ENCODE measurements around the gene TUBA4B. TPM values are rescaled to one million over a fixed set of nuclear protein-coding genes. Genes with fewer than 3 reads are reported as not detected.

The TUBA4B gene
- total RNA-seq, 4 donors from 2014 or later: not detected

DNA sequence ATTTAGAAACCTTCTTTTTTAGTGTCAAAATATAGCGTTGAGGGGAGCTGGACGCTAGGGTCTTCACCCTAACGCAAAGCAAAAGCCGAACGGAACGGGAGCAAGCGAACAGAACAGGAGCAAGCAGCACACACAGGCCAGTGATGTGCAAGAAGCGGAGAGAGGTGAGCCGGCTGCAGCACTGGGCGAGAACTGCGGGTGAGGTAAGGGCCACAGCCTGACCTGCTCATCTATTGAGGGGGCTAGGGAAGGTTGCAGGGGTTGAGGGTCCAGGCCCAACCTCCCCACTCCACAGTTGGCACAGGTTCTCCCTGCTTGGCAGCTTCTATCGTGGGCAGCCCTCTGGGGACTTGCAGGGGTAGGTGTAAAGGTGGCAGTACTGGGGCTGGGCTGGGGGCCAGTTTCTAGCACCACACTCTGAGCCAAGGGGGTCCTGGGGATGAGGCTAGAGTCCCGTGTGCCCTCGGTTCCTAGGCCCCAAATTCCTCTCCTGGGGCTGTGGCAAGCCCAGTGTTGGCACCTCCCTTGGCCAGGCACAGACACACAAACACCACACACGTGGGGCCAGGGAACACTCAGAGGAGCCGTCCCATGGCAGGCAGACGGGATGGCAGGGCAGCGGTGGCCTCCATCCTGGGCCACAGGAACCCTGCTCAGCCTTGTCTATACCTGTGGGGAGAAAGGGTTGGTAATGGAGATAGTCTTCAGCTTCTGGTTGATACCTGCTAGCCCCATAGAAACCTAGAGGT, 33.1 kb upstream of the TUBA4B start:
- H3K27me3 ChIP-seq: no peaks in the 10 kb centered on the region
- no peak for TF ChIP-seq POLR2A (IDR thresholded peaks at IDR 0.05)
- no peak for DNase-seq
- H3K36me3 ChIP-seq: peaks cover 0 to 57% (median 0%) of the 10 kb centered on the region in 3 donors
- no peak overlapping the region for H3K4me3 ChIP-seq
- no peaks in the 10 kb centered on the region for H3K9me3 ChIP-seq
- H3K27ac ChIP-seq: peak overlapping the region in 1 of 4 donors; percentile 82
- H3K4me1 ChIP-seq: peaks cover 0 to 32% (median 10%) of the 10 kb centered on the region in 4 donors

GRCh38 chr2:219220652-219221402, 32.2 kb upstream of the TUBA4B start:
- no peak for DNase-seq
- TF ChIP-seq POLR2A (IDR thresholded peaks at IDR 0.05) (no peak), CTCF (IDR thresholded peaks at IDR 0.05) (no peak)
- H3K4me1 ChIP-seq: peaks cover 0 to 32% (median 10%) of the 10 kb centered on the region in 4 donors
- no peak overlapping the region for H3K27ac ChIP-seq
- H3K27me3 ChIP-seq: no peaks in the 10 kb centered on the region
- peaks cover 0 to 64% (median 0%) of the 10 kb centered on the region in 3 donors for H3K36me3 ChIP-seq
- no peaks in the 10 kb centered on the region for H3K9me3 ChIP-seq
- H3K4me3 ChIP-seq: no peak overlapping the region

DNA sequence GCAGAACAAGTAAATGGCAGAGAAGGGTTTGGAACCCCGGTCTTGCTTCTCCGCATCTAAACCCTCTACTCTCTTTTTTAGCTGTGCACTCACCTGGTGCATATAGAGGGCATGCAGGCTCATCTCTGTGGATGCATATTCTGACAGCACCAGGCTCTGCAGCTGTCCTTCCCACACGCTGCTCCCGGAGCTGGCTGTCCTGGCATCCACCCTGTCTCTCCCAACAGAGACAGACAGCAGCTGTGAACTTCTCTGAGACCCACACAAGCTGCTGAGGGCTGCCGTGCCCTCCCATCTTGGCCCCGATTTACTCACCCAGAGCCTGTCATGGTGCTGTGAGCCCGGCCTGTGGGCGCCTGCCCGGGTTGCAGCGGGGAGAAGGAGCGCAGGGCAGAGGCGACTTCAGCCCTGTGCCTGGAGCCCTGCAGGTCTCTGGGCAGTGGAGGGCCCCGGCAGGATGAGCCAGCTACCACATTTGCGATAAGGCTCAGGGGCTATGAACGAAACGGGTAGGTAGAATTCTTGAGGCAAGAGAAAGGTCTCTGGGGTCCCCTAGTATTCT, 31.0 kb upstream of the TUBA4B start:
- DNase-seq: no peak
- Histone ChIP-seq H3K27me3 (no peaks in the 10 kb centered on the region), H3K4me3 (no peak overlapping the region), H3K36me3 (peaks cover 0 to 71% (median 0%) of the 10 kb centered on the region in 3 donors), H3K27ac (no peak overlapping the region), H3K9me3 (no peaks in the 10 kb centered on the region), H3K4me1 (peaks cover 0 to 30% (median 10%) of the 10 kb centered on the region in 4 donors)
- TF ChIP-seq POLR2A (IDR thresholded peaks at IDR 0.05): no peak
- no peak for TF ChIP-seq CTCF (IDR thresholded peaks at IDR 0.05)

DNA sequence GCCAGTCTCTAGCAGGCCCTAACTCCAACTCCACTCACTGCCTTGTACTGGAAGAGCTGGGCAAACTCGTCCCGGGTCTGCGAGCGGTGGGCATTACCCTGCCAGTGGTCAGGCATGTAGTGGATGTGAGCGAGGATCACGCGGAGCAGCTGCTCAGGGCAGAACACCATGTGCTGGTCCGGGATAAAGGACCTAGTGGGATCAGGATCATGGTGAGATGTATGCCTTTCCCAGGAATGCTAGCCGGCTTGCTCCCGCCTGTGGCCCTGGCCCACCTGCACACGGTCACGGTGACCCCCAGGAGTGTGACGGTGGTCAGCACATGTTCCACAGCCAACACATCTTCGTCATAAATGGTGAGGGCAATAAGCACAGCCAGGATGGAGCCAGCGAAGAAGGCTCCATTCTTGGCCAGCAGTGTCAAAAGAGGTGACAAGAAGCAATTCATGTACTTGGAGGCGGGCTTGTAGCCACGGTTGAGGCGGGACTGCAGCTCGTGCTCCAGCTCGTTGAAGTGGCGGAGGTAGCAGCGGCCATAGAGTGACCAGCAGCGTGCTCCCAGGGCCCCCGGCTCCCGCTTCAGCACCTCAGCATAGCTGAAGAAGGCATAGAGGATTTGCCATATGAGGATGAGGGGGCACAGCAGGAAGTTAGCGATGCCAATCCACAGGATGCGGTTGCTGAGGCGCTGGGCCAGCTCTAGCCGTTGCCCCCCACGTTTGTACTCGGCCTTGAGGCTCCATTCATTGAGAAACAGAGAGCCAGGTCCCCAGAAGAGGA, 29.0 kb upstream of the TUBA4B start:
- Histone ChIP-seq H3K9me3 (no peaks in the 10 kb centered on the region), H3K27me3 (no peaks in the 10 kb centered on the region), H3K4me3 (no peak overlapping the region), H3K36me3 (peaks cover 0 to 71% (median 0%) of the 10 kb centered on the region in 3 donors), H3K4me1 (peaks cover 0 to 27% (median 15%) of the 10 kb centered on the region in 4 donors), H3K27ac (no peak overlapping the region)
- DNase-seq: no peak
- no peak for TF ChIP-seq POLR2A (IDR thresholded peaks at IDR 0.05)
- TF ChIP-seq CTCF (IDR thresholded peaks at IDR 0.05): no peak

- Histone ChIP-seq H3K4me3 (no peak overlapping the region), H3K27ac (no peak overlapping the region), H3K9me3 (no peaks in the 10 kb centered on the region), H3K4me1 (peaks cover 0 to 18% (median 13%) of the 10 kb centered on the region in 4 donors), H3K36me3 (peaks cover 0 to 63% (median 0%) of the 10 kb centered on the region in 3 donors), H3K27me3 (no peaks in the 10 kb centered on the region)
- no peak for TF ChIP-seq CTCF (IDR thresholded peaks at IDR 0.05)
- no peak for TF ChIP-seq POLR2A (IDR thresholded peaks at IDR 0.05)
- DNase-seq: no peak
Measured at GRCh38 chr2:219225350-219225749, 27.7 kb upstream of the TUBA4B start.
